HG03432 (cell line): ENCODE measurements around the gene TTLL8.
"Not testable (repeated sequence)": the region's sequence is repeated elsewhere in the genome, so short reads cannot be mapped to it uniquely, and the experiment has no call there.

Experiments
- ATAC-seq: cut with Tn5 transposase; IDR thresholded peaks from one replicate; pipeline ENCODE4 v1.9.1; 2021; ENCODE audit warnings: mild to moderate bottlenecking, moderate library complexity; ENCODE audit not compliant: unreplicated experiment

Gene TTLL8

DNA sequence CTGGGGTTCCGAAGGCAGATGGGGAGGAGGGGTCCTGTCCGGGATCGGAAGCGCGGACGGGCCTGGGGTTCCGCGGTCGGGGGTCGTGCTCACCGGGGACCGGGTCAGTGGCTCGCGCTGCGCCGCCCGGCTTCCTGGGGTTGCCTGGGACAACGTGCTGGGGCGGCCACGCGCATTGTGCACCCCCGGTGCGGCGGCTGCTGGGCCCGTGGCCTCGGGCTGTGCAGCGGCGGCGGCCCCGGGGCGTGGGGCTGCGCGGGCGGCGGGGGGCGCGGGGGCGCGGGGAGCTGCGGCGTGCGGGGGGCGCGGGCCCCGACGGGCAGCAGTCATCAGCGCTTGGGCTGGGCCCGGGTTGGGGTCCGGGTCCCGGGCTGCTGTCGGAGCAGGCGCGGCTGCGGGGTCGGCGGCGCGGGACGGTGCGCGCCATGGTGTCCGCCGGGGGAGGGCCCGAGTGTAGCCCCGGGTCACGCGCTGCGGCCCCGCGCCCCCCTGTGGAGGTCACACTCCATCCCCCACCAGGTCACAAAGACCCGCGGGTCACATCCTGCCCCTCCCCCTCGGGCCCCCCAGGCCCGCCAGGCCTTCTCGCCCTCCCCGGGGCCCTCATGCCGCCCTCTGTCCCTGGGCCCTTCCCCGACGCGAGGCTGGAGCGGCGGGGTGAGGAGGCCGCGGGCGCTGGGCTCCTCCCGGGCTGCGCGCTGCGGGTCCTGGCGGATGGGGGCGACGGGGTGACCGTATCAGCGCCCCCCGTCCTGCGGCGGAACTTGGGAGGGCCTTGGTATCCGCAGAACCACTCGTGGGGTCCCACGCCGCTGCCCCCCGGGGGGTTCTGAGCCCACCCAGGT is at the start of gene TTLL8:
TSS of gene TTLL8 (minus strand) at position 238 of the 845 bp plus-strand sequence.
- no peak for ATAC-seq

DNA sequence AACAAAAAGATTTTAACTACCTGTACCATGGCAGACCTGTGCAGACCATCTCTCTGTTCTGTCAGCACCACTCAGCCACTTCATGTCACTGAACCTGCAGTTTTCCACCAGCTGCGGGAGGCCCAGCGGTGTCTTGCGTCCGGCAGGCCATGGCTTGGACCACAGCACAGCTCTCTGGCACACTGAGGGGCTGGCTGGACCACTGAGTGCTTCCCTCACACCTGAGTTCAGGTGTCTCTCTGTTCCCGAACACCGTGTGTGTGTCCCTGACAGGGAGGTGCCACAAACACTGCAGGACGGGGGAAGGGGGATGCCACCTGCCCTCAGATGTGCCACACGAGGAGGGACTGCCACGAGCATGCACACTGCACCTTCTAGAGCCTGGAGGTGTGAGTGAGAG is 49.4 kb upstream of the TTLL8 start:
- ATAC-seq: no peak

DNA sequence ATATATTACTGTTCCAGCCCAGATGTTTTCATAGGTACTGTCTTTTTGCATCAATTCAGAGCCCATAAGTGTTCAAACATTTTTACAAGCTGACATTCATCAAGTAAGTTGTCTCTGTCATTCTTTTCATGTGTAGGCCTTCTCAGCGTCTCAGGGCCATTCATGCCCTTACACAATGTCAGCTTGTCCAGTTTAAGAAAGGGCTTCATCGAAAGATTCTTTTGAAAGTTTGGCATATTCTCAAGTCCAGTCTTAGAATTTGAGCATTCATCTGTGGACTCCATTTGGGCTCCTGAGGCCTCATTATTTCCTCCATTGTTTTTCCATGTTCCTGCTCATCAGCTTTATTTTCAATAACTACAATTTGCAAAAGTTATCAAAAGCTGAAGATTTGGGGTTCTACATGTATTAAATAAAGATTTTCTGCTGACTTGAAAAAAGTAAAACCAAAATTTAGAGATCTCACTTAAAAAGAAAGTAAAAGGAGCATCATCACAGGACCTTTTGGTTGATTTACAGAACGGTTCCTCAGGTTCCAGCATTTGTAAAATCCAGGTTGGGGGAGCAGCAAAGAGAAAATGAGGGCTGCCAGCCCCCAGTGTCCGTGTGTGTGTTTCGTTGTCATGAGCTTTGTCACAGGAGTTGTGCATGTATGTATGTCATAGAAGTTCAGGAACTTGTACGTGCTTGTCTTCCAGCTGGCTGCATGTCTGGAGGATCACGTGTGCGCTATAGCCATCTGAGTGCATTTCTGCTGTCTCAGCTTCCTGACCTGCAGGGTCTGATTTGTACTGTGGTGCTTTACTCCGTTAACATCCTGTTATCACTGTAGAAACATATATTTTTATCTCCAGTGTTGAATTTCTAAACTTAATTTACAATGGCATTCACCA is 47.4 kb upstream of the TTLL8 start:
- ATAC-seq: no peak

DNA sequence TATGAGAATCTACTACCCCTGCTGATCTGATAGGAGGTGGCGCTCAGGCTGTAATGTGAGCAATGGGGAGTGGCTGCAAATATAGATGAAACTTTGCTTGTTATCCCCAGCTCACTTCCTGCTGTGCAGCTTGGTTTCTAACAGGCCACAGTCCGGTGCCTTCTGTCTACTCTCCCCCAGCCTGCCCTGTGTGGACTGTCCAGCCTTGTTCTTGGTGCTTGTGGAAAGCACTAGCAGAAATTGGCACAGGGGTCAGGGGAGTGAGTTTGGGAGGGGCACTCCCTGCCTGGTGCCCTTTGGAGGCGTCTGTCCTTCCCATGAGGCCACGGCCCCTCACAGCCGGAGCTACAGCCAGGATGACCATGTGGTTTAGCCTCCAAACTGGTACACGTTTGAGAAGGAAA is 46.0 kb upstream of the TTLL8 start:
- ATAC-seq: no peak

DNA sequence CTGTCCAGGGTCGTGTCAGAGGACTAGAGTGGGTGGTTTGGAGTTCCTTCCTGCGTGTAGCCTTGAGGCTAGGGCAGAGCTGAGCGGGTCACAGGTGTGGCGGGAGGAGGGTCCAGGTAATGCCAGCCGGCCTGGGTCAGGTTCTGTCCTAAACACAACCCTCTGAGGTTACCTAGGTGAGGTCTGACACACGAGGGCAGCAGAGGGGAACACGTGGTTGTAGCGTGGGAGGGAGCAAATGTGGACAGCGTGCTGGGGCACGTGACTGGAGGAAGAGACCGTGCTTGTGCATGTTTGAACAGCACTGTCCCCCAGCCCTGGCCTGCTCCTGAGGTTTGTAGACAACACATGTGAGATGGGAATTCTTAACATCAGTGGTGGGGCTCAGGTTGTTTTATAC is 44.8 kb upstream of the TTLL8 start:
- ATAC-seq: no peak

DNA sequence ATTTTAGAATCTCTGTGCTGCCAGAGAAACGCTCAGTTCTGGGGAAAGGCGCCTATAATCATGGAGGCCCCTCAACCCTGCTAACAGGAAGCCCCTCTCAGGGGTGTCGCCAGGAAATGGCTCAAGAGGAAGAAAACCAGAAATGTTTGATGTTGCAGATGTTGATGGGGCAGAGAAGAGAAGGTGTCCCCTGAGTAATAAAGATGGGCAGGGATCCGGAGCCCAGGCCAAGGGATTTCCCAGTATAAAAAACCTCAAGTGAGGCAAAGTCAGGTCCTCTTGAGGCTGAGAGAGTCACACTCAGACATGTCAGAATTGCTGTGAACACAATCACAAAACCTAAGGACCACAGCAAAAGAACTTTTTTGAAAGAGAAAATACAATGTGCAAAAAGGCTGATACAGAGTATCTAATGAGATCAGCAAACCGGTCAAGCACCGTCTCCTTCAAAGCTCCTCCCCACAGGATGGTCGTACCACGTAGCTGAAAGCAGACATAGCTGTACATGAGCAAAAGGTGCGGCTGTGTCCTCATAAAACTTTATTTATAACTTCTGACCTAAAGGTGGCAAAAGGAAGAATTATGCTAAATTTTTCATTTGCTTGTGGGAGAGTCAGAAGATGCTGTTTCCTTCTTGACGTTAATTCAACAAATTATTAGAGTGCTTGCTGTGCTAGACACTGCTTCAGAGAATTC is 43.9 kb upstream of the TTLL8 start:
- no peak for ATAC-seq

DNA sequence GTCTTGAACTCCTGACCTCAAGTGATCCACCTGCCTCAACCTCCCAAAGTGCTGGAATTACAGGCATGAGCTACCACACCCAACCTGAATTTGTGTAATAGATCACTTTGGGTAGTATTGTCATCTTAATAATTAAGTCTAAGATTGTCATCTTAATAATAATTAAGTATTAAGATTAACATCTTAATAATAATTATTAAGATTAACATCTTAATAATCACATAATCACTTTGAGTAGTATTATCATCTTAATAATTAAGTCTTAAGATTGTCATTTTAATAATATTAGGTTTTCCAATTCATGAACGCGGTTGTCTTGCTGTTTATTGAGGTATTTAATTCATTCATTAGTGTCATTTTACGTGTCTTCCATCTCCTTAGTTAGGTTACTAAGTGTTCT is 40.0 kb upstream of the TTLL8 start:
- ATAC-seq: no peak

DNA sequence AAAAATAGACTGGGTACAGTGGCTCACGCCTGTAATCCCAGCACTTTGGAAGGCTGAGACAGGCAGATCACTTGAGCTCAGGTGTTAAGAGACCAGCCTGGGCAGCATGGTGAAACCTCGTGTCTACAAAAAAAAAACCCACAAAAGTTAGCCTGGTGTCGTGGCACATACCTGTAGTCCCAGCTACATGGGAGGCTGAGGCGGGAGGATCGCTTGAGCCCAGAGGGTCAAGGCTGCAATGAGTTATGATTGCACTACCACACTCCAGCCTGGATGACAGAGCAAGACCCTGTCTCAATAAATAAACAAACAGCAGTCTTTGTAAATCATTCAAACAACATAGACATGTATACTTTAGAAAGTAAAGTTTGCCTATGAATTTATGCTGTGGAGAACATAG is 34.2 kb upstream of the TTLL8 start:
- ATAC-seq: no peak

DNA sequence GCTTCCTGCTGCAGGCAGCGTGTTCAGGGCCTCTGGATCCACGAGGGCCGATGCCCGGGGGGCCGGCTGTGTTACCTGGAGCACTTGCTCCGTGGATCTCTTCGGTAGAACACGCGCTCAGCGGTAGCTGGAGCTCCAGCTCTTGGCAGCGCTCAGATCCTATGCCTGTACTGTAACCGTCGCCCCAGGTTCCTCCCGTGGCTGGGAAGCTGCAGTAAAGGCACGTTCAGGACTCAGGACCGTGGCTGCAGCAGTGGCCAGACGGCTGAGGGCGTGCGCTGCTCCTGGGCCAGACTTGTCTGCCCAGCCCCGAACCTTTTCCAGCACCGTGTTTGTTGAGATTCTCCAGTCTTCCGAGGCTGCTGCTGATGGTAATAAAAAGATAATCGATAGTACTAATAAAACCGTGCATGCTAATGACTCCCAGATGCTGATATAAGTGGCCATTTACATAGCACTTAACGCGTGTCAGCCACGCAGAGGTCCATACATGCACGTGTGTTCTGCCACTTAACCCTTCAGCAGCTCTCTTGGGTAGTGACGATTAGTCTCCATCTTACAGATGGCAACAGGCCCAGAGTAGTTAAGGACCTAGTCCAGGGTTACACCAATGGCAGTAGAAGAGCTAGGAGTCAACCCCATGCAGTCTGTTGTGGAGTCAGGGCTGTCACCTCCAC is 33.1 kb upstream of the TTLL8 start:
- ATAC-seq: no peak

DNA sequence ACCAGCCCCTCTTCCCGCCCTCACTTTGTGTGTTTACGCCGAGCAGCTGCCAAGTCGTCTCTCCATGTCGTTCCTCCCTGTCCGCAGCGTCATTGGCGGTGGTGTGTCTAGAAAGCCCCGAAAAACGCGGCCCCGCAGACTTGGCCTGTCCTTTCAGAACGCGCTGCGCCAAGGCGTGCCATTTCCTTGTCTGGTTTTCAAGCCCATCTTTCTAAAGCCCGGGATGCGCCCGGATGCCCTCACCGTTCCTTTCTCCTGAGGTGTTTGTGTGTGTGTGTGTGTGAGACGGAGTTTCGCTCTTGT is 32.3 kb upstream of the TTLL8 start:
- no peak for ATAC-seq

DNA sequence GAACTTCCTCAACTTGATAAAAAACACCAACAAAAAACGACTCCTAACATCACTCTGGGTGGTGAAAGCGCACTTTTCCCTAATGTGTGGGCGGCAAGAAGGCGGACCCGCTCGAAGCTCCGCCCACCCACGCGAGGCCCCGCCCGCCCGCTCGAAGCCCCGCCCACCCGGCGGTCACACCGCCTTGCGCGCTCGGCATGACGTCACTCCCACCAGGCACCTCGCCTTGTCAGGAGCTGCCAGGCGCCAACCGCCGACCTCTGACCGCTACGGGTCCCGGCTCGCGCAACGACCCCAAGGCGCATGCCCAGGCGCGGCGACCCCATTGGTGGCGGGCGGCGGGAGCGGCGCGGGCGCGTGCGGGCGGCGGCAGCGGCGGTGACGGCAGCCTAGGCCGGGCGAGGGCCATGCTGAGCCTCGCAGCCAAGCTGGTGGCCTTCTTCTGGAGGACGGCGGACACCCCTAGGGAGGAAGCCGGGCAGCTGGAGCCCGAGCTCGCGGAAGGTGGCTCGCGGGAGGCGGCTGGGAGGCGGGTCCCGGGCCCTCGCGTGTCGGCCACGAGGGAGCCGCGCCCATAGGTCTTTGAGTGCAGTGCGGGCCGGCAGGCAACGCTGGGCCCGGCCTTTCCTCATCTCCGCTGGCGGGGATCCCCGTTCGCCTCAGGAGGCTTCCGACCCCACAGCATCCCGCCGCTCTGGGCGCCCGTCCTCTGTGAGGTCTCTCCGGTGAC is 31.7 kb upstream of the TTLL8 start, which contains the start of gene MOV10L1:
TSS of gene MOV10L1 (plus strand) at position 325 of the 730 bp plus-strand sequence. CDS start at position 408, 83 bp downstream.
- ATAC-seq: no peak

DNA sequence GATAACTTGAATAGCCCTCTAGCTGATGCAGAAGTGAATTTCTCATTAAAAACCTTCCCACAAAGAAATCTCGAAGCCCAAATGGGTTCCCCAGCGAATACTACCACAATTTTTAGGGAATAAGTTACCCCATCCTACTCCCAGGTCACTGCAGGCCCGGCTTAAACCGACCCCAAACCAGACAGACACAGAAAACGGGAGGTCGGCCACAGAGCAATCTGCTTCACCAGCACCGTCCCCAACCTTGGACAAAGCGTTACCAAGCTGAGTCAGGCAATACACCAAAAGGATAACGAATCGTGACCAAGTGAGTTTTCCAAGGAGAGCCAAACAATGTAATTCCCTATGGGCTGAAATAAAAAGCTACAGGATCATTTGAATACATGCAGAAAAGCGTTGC is 31.1 kb upstream of the TTLL8 start:
- no peak for ATAC-seq

DNA sequence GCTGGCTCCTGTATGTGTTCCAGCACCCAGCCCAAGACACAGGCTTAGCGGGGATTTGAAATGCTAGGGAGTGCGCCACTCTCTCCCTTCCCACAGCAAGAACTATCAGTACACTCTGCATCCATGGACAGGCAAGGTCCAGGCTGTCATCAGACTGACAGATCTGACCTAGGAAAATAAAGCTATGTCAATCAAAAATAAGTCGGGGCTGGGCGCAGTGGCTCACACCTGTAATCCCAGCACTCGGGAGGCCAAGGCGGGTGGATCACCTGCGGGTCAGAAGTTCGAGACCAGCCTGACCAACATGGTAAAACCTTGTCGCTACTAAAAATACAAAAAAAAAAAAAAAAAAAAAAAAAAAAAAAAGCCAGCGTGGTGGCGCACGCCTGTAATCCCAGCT is 30.0 kb upstream of the TTLL8 start:
- ATAC-seq: no peak

DNA sequence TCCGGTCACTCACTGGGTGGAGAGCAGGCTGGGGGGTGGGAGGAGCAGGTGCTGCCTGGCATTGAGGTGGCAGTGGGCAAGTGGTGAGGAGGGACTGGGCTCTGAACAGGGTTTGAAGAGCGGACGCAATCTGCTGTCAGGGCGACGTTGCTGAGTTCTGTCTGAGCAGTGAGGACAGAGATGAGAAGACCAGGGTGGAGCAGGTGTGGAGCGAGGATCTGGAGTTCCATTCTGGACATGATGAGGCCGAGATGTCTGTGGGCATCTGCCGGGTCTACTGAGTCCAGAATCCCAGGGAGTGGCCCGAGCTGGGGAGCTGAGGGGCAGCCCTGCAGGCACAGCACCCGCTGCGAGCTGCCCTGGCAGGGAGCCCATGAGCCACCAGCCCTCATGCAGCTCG is 29.5 kb upstream of the TTLL8 start:
- ATAC-seq: no peak

DNA sequence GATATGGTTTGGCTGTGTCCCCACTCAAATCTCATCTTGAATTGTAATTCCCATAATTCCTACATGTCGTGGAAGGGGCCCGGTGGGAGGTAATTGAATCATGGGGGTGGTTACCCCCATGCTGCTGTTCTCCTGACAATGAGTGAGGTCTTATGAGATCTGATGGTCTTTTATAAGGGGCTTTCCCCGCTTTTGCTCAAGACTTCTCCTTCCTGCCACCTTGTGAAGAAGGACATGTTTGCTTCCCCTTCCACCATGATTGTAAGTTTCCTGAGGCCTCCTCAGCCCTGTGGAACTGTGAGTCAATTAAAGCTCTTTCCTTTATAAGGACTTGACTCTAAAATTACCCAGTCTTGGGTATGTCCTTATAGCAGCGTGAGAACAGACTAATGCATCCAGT is 28.9 kb upstream of the TTLL8 start:
- ATAC-seq: not testable (repeated sequence)

DNA sequence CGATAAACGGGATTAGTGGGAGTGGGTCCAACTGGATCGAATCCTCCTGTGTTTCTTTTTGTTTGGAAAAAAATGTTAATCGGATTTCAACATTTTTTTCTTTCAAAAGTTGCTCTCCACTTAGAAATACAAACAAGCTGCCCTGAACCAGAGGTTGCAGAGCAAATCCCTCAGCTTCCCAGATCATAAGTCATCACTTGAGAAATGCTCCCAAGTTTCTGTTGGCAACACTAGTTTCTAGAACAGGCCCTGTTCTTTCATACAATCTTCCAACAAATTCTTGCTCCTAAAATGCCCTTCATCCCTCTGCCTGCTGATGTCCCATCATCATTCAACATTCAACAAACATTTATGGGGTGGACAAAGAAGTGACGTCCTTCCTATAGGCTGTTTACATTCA is 28.4 kb upstream of the TTLL8 start:
- ATAC-seq: no peak

DNA sequence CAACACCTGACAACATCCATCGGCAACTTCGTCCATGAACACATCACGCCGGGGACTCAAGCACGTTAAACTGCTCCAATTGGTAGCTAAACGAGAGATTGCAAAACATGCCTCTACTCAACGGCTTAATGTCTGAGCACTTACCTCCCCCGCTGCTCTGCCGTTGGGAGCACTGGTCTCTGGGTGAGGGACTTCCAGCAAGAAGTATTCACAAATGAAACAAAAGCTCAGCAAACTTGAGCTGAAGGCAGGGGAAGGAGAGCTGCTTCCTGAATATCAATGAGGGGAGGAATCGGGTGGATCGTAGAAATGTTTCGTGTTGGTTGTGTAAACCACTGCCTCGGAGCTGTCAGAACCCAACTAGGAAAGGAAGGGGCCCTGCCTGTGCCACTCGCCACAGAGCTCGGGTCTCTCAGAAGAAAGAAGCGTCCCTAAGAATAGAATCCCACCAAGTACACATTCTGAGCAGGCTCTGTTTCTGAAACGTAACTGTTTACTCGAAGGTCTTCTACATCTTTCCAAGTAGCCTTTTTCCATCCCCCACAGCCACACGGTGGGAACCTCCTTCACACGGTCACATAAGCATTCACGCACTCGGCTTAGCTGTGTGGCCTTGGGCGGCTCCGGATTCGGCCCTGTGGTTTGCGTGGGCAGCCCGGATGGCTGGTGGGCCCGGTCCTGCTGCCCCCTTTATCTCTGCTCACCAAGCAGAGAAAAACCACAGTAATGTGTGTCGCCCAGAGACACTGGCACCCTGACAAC is 27.3 kb upstream of the TTLL8 start, which contains the start of gene MLC1:
TSS of gene MLC1 (minus strand) at position 216 of the 762 bp plus-strand sequence. CDS start 524 bp downstream, outside the sequence.
- ATAC-seq: no peak

DNA sequence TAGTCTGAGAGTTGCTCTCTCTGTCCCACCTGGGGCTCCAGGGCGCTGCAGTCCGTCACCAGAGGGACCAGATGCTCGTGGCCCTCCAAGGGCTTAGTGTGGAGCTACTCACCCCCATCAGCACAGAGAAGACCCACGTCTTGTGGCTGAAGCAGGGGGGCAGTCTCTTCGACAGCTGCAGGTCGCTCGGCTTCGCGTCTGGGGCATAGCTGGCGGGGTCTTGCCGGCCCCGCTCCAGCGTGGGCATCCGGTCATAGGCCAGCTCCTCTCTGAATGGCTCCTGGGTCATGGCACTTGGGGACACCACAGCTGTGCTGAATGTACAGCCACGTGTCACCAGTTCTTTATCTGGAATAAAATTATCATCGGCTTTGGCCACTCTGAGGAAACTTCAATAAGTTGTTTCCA is 26.5 kb upstream of the TTLL8 start:
- ATAC-seq: no peak

DNA sequence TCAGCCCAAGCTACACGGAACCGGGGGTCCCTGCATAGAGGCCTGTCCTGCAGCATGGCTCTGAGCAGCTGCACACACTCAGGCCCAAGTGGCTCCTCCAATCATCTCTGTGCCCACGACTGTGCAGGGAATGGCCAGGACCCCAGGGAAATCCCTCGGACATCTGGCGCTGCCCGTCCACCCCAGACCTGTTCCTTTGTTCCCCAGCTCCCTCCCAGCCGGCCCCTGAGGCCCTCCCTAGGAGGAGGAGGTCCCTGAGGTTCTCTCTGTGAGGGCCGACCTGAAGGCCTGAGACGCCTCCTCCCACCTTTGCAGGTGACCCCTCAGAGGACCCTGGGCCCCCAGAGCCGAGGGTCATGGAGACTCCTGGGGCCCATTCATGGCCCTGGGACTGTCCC is 26.0 kb upstream of the TTLL8 start:
- no peak for ATAC-seq
